H1 (cell line): ENCODE measurements around the gene IARS2. TPM values are rescaled to one million over a fixed set of nuclear protein-coding genes. Genes with fewer than 3 reads are reported as not detected.

Experiments used
- KDM5A ChIP-seq: fragments of 200-600 bp; IDR thresholded peaks from 2 replicates; pipeline ENCODE4 v1.7.1; 2012; ENCODE audit warnings: mild to moderate bottlenecking, low read length, inconsistent platforms, mixed read lengths
- NANOG ChIP-seq: IDR thresholded peaks from 2 replicates; pipeline ENCODE4 v1.6.1; 2011; ENCODE audit warnings: low read length, low read depth, mild to moderate bottlenecking, inconsistent platforms; ENCODE audit not compliant: insufficient read depth, poor library complexity, severe bottlenecking
- POU5F1 ChIP-seq: IDR thresholded peaks from 2 replicates; pipeline ENCODE4 v1.6.1; 2011; ENCODE audit warnings: low read depth, mild to moderate bottlenecking, low read length, moderate library complexity
- SUZ12 ChIP-seq: fragments of 200-600 bp; sonication (generic); IDR thresholded peaks from 2 replicates; pipeline ENCODE4 v1.6.1; 2012; ENCODE audit warnings: mild to moderate bottlenecking, inconsistent platforms, low read length, moderate library complexity, mixed read lengths
- polyA plus RNA-seq, 7 experiments: library from polyadenylated mRNA; depleted of rRNA in 3 of 7; stranded (reverse) in 5 of 7; unstranded in 2 of 7; fragments of >200 nt in 5 of 7; fragments of 200-250 nt in 2 of 7; gene quantifications; 1 replicate in 5 of 7; 2 replicates in 1 of 7; 4 replicates in 1 of 7; pipeline versions ENCODE4 v1.2.1 to v1.2.3, GENCODE V29; 2011 to 2013; ENCODE audit warnings: missing spikeins in 2 of 7, mixed read lengths in 2 of 7
- total RNA-seq: library from RNA; stranded (reverse); fragmentation: NEBNext Ultra II Directional; extraction: Animal tissue kit (Norgen Biotek cat#: 25700); gene quantifications from 2 replicates; pipeline ENCODE4 v1.2.1, GENCODE V29; 2021

IARS2 gene
- total and polyA plus RNA-seq, 2 of the 8 experiments (the other 6 are each of a cell fraction or from before 2014, with no cell fraction given), result 15.0 to 69.8 TPM

GRCh38 chr1:220119043-220119512 is 25.1 kb downstream of the IARS2 start (continued):
- TF ChIP-seq NANOG, result no peak
- TF ChIP-seq POU5F1, result no peak
- no peak for TF ChIP-seq SUZ12
- no peak for TF ChIP-seq KDM5A
